Endometrium (tissue), 2 donors: ENCODE measurements around the gene RABGAP1.

Experiments used
- FAIRE-seq: peaks from 2 replicates; lab custom pipeline; 2012; peaks lifted over from hg19 to GRCh38; lab: Jason Lieb, UNC
- donor health status: control.
- donor health status: control.

Gene RABGAP1

DNA sequence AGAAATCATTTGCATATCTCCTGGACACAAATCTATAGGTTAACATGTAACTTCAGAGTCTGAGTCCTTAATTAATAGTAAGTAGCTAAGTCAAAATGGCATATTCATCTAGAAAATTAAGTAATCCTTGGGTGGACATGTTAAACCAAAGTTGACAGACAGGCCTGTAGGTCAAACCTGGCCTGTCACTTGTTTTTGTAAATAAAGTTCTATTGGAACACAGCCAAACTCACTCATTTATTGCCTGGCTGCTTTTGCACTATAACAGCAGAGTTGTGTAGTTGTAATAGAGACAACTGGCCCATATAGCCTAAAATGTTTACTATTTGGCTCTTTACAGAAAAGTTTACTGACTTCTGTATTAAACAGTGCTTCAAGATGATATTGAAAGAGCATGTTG is 68.1 kb downstream of the RABGAP1 start:
- FAIRE-seq: no peak

DNA sequence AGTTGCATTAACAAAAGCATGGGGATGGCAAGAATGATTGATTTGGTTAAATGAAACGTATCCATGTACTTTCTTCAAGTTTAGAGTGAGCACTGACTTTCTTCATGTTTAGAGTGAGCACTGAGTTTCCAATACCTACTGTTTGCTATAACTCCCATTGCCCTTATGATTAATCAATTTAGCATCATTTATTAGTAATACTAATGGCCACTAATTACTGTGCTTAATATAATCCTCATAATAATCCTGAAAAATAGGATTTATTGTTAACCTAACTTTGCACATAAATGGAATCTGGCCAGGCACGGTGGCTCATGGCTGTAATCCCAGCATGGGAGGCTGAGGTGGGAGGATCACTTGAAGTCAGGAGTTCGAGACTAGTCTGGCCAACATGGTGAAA is 70.6 kb downstream of the RABGAP1 start:
- FAIRE-seq: no peak

DNA sequence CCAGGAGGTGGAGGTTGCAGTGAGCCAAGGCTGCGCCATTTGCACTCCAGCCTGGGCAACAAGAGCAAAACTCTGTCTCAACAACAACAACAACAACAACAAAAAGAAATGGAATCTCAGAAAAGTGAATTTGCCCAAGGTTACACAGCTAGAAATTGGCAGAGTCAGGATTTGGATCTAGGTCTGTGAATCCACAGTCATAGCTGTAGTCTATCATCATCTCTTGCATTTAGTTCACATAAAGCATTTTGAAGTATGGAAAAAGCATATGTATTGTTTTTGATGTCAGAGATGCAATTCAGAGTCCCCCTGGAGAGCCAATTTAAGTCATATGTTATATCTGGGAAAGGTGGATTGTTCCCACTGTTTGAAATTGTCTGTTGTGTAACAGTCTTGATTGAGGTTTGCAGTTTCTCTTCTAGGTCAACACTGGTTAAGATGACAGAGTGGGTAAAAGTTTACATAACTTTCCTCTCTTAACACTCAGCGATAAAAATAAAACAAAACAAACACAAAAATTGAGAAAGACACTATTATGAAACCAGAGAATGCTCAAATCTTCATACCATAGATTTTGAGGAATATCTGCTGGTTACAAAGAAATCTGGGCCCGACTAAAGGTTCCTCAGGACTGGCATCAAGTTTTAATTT is 71.2 kb downstream of the RABGAP1 start:
- FAIRE-seq: no peak

DNA sequence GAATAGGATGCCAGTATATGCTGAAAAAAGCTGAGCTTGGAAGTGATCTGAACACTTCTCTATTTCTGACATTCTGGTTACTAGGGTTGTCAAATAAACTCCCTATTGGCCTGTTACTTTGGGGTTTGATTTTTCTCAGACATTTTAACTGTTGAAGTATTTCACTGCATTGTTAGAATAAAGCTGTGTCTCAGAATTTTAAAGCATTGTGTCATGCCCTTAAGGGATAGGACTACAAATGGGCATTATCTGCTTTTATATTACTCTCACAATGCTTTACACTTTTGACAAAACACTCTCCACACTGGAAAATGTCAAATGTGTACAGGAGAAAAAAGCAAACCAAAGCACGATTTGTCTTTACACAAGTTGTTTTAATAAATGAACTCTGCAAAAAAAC is 75.8 kb downstream of the RABGAP1 start:
- no peak for FAIRE-seq

DNA sequence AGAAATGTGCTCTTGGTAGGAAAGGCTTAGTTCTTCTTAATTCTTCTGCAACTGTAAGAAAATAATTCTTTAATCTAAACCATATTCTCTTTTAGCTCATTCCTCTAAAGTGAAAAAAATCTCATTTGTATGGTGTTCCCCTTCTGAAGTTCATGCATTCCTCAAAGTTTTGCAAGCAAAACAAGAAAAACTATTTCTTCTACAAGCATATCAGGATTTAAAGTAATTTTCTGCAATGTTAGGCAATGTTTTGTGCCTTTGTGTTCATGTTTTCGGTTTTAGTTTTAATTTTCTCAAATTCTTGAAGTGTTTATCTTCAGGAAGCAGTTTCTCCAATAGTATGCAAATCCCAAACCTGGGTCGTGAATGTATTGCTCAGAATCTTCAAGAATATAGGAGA is 80.0 kb downstream of the RABGAP1 start:
- peak; percentile 46 for FAIRE-seq

DNA sequence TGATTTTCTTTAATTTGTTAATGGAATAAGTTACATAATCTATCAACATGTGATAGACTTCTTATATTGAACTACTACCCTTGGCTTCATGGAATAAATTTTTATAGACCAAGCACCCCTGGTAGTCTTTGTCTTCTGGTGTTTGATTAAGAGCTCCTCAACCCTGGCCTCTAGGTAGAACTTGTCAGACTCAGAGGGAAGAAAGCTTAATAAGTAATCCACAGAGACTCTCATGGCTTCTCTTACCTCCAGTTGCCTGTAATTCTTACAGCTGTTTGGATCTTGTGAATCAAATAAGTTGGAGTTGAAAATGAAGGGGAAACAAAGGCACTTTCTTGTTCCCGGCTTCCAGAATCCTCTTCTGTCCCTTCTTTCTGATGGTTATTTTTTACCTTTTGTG is 85.6 kb downstream of the RABGAP1 start:
- no peak for FAIRE-seq

- FAIRE-seq: no peak
Observed at GRCh38 chr9:123027517-123027916, 86.7 kb downstream of the RABGAP1 start.

GRCh38 chr9:123028136-123028535 is 87.3 kb downstream of the RABGAP1 start:
- no peak for FAIRE-seq

- FAIRE-seq: no peak
Observed at GRCh38 chr9:123028973-123029372, 88.2 kb downstream of the RABGAP1 start.

DNA sequence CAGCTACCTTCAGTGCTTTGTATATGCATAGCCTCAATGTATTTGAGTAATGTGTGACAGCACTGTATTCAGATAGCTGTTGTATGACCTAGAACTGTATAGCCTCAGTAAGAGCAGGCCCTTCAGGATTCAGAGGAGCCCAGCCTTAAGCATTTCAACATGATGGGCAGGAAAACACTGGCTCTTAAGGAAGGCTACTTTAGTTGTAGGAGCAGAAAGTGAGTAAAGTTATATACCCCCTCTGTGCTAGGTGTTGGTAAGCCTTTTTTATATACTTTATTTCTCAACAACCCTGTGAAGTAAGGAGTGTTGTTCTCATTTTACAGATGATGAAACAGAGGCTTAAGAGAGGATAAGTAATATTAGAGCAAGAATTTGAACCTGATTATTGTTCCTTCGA is 91.1 kb downstream of the RABGAP1 start:
- FAIRE-seq: no peak

- no peak for FAIRE-seq
Observed at GRCh38 chr9:123033352-123033751, 92.5 kb downstream of the RABGAP1 start, which contains the start of gene GPR21. GPR21 (plus strand) TSS chr9:123033667; CDS start chr9:123034567, 900 bp downstream.

GRCh38 chr9:123033864-123034601 is 93.2 kb downstream of the RABGAP1 start:
- FAIRE-seq: no peak

GRCh38 chr9:123034881-123035510 is 94.2 kb downstream of the RABGAP1 start:
- FAIRE-seq: no peak

DNA sequence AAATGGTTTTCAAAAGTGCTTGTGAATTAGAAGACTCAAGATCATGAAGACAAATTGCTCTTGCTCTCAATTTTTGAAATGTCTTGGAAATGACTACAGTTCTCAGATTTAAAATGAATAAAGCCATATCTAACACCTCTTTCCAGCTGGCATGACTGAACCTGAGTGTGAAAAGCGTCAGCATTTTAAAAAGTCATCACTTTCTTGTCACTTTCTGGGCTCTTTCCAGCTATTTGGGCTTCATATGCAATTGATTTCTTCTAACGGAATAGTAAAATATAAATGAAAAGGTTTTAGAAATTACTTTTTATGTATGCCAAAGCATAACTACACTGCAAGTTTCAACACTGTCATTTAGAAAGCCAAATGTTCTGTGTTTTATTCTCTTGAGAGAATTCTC is 95.0 kb downstream of the RABGAP1 start:
- FAIRE-seq: no peak

DNA sequence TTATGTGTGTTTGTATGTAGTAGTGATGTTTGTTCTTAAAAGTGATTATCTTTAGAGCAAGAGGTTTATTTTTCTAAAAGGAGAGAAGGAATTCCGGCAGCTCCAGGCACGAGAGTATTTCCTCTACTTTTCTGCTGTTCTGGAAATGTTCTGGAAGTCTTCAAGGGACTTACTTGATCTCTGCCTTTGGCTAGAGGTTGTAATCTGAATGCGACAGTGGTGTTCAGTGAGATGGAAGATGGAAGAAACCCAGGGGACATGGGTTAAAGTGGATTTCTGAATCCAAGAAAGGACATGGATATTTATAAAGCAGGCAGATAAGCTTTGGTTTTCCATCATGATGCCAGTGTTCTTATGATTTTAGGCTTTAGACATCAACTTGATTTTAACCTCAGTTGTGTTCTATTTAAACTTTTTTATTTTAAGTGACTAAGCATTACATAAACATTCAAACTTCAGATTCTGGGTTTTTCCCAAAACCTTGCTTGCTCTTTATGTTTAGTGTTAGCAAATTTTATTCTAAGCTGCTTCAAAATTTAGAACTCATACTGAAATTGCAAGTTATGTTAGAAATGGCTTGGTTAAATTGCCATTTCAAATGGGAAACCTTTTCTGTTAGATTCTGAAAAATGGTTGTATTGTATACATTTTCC is 96.2 kb downstream of the RABGAP1 start:
- no peak for FAIRE-seq

DNA sequence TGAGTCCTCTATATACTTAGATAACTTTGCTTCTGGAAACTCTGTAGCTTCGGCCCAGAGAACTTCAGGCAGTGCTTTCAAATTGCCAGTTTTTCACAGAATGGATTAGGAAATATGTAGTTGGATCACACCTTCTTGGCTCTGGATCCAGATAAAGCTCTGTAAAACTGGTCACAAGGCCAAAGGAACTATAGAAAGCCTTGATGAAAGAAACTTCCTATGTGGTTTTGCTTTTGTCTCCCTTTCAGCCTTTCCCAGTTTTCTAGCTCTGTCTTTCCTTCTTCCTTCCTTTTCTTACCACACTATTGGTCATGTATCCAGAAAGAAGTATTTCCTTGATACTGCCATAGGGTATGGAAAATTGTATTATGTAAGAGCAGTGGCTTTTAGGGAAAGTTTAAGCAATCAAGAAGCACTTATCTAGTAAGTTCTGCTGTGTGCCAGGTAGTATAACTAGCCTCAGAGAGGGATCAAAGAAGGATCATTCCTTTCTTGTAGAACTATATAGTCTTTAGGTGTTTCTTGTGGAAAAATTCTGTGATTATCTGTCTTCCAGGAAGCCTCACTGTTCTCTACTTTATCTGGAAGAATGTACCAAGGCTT is 98.9 kb downstream of the RABGAP1 start:
- no peak for FAIRE-seq

DNA sequence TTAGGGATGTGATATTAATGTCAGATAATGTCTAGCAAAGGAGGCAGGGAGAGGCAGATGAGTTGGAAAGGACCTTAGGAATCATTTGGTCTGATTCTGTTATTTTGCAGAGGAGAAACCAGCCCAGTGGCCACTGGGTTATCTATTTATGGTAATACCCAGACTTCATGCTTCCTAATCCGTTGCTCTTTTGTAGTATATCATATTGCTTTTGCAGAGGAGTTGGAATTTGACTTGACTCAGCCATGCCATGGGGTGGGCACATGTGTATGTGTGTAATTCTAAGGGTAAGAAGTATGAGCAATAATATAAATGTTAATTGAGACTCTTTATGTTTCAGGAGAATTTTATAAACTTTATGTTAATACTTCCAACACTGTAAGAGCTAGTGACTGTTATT is 100.0 kb downstream of the RABGAP1 start:
- no peak for FAIRE-seq

GRCh38 chr9:123041489-123041888 is 100.7 kb downstream of the RABGAP1 start:
- no peak for FAIRE-seq

GRCh38 chr9:123043081-123043939 is 102.5 kb downstream of the RABGAP1 start:
- FAIRE-seq: no peak

DNA sequence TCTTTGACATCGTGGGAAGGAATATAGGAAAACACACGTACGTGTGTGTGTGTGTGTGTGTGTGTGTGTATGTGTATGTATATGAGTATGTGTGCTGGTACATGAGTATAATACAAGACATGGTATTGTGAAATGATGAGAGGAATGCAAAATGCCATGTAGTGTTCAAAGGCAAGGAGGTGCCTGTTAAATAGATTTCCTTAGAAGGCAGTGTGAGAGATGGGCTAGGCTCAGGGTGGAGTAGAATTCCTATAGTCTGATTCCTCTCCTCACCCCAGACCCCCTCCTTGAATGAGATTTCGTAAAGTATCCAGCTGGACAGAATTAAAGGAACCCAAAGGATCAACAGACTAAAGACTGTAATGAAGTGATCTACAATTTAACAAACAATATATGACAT is 103.8 kb downstream of the RABGAP1 start:
- FAIRE-seq: no peak

DNA sequence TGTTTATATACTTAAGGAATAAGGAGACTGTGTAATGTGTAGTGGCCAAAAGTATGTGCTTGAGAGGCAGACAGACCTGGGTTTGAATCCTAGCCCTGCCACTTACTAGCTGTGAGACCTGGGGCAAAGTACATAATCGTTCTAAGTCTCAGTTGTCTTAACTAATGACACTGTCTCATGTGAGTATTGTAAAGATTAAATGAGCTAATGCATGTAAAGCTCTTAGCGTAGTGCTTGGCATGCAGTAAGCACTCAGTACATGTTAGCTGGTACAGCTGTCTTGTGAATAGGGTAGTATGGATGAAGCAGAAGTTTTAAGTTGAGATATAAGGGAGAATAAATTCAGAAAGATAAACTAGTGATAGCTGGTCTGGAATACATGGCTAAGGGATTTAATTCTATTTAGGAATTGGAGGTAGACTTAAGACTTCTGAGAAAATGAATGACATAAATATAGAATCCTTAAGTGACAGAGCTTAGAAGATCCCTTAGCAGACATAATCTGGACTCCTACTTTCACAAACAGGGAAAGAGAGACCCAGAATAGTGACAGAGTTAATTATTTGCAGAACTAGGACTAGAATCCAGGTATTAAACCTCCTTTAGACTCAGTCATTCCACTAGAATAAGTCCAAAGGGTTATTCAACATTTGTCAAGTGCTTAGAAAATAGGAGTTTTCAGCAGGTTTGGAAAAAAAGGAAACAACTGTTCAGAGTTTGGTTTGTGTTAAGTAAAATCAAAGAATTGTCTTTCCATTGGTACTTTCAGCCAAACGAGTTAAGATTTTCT is 105.8 kb downstream of the RABGAP1 start:
- no peak for FAIRE-seq
